Calu3 (cell line): Measurements from ENCODE around the gene PDE4B. TPM values are rescaled to one million over a fixed set of nuclear protein-coding genes. Genes with fewer than 3 reads are reported as not detected.
"Not testable (repeated sequence)": the region's sequence is repeated elsewhere in the genome, so short reads cannot be mapped to it uniquely, and the experiment has no call there.

Experiments
- BruUV-seq: library from RNA; stranded (reverse); fragments of 400-500 nt; replicated peaks from 2 replicates; lab custom pipeline; 2021; lab: Mats Ljungman, UMichigan
- CTCF ChIA-PET: fragments of 300-600 bp; sonication (Branson Sonifier 250); formaldehyde crosslinking; loops from one replicate; lab custom pipeline; 2022; ENCODE audit warnings: antibody characterized with exemption; lab: Charles Lee
- DNase-seq: peaks from one replicate; pipeline ENCODE4 v3.0.0; 2022
- H3K27ac Mint-ChIP-seq: one replicate; pipeline ENCODE4 v1.8.0; 2022; ENCODE audit warnings: mixed read lengths; ENCODE audit not compliant: unreplicated experiment
- H3K27me3 Mint-ChIP-seq: one replicate; pipeline ENCODE4 v1.8.0; 2022; ENCODE audit warnings: mixed read lengths; ENCODE audit not compliant: unreplicated experiment
- H3K36me3 Mint-ChIP-seq: one replicate; pipeline ENCODE4 v1.8.0; 2022; ENCODE audit warnings: mild to moderate bottlenecking, moderate library complexity, mixed read lengths; ENCODE audit not compliant: insufficient read depth, unreplicated experiment
- H3K4me1 Mint-ChIP-seq: one replicate; pipeline ENCODE4 v1.8.0; 2022; ENCODE audit warnings: mild to moderate bottlenecking, low read depth, mixed read lengths; ENCODE audit not compliant: unreplicated experiment
- H3K4me3 Mint-ChIP-seq: one replicate; pipeline ENCODE4 v1.8.0; 2022; ENCODE audit warnings: mild to moderate bottlenecking, low read depth, moderate library complexity, mixed read lengths; ENCODE audit not compliant: unreplicated experiment
- H3K9me3 Mint-ChIP-seq: one replicate; pipeline ENCODE4 v1.8.0; 2022; ENCODE audit warnings: low read depth, mixed read lengths; ENCODE audit not compliant: unreplicated experiment
- CTCF ChIP-seq: fragments of 200-600 bp; IDR thresholded peaks from one replicate; pipeline ENCODE4 v1.8.0; 2022; ENCODE audit warnings: antibody characterized with exemption; ENCODE audit not compliant: unreplicated experiment
- intact Hi-C: fragments of 100-400 bp; cut with micrococcal nuclease; formaldehyde crosslinking; loops from one replicate; pipeline ENCODE4 v1.10.0; 2022; ENCODE audit not compliant: unreplicated experiment
- total RNA-seq: library from RNA; stranded (reverse); gene quantifications from 2 replicates; pipeline ENCODE4 v1.2.3, GENCODE V29; 2022

The PDE4B gene
- total RNA-seq, 1 experiment from 2014 or later = 2.9 TPM

DNA sequence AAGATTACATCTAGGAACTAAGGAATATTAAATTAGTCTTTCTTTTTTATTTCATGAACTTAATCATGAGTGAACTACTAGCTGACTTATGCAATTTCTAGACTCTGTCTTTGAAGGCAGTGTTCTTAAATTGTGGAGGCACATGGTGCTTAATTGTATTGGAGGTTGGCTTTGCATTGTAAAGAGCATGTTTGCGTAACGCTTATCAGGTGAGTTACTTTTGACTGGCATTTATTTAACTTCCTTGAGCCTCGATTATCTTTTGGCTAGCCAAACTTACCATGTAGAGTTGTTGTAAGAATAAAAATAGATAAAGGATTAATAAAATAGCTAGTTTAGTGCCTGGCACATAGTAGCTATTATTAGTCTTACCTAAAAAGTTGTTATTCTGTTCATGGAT is 262.4 kb downstream of the PDE4B start:
- no peak overlapping the region for H3K27ac Mint-ChIP-seq
- BruUV-seq = no TSS peak

DNA sequence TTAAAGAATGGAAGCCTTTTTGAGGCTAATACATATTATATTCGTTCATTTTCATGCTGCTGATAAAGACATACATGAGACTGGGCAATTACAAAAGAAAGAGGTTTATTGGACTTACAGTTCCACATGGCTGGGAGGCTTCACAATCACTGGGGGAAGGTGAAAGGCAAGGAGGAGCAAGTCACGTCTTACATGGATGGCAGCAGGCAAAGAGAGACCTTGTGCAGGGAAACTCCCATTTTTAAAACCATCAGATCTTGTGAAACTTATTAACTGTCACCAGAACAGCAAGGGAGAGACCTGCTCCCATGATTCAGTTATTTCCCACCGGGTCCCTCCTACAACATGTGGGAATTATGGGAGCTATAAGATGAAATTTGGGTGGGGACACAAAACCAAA is 264.8 kb downstream of the PDE4B start:
- H3K36me3 Mint-ChIP-seq, H3K4me1 Mint-ChIP-seq, H3K9me3 Mint-ChIP-seq, CTCF ChIA-PET, H3K27ac Mint-ChIP-seq, H3K4me3 Mint-ChIP-seq, BruUV-seq, intact Hi-C loops, DNase-seq: not testable (repeated sequence)
- peaks cover 13% of the 10 kb centered on the region for H3K27me3 Mint-ChIP-seq

More for the DNA sequence above, 262.4 kb downstream of the PDE4B start:
- CTCF ChIA-PET = no interaction called here
- Mint-ChIP-seq H3K27me3 (no peaks in the 10 kb centered on the region), H3K4me3 (no peak overlapping the region), H3K4me1 (no peaks in the 10 kb centered on the region), H3K36me3 (no peaks in the 10 kb centered on the region), H3K9me3 (no peaks in the 10 kb centered on the region)
- no peak for TF ChIP-seq CTCF
- intact Hi-C loops = no loop called here
- no peak for DNase-seq

- TF ChIP-seq CTCF = no peak
- Mint-ChIP-seq H3K27ac (no peak overlapping the region), H3K36me3 (no peaks in the 10 kb centered on the region), H3K4me1 (no peaks in the 10 kb centered on the region), H3K27me3 (peaks cover 18% of the 10 kb centered on the region), H3K9me3 (no peaks in the 10 kb centered on the region), H3K4me3 (no peak overlapping the region)
- BruUV-seq = no TSS peak
- no peak for DNase-seq
- intact Hi-C loops = no loop called here
- CTCF ChIA-PET = no interaction called here
Observed at GRCh38 chr1:66058558-66058957, 265.9 kb downstream of the PDE4B start.

- BruUV-seq, H3K36me3 Mint-ChIP-seq: not testable (repeated sequence)
Observed at GRCh38 chr1:66067219-66067618, 274.5 kb downstream of the PDE4B start.

DNA sequence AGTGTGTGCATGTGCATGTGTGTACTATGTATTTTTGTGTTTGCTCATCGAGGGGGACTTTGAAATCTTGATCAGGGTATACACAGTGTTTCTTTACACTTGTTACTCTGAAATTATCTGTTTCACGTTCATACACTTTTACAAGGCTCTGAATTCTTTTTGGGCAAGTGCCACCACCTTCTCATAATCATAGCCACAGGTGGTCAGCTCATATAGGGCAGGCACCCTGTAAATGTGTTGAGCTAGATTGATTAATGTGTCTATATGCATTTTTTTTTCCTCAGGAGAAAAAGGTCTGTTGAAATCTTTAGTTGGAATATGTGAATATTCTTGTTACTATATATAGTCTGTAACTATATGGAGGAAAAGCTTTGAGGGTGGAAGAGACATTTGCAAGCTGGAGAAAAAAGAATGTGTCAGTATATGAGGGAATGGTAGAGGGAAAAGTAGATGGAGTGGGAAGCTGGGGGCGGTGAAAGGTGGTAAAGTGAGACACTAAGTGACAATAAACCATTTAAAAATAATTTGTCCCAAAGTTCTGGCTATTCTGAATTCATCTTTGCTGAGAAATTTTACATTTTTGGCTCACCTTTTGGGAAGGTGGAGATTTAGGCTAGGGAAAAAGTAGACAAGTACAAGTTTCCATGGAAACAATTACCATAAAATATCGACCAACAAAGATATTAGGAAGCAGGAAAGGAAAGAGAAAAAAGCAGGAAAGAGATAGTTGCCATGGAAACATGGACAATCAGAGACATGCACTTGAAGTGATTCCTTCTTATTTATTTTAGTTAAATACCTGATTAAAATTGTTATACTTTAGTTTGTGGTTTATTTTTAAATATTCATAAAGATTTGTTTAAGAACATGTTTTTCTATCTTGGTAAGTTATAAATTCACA is 277.5 kb downstream of the PDE4B start:
- CTCF ChIA-PET = no interaction called here
- H3K27ac Mint-ChIP-seq = no peak overlapping the region

More at GRCh38 chr1:66067219-66067618, 274.5 kb downstream of the PDE4B start:
- DNase-seq, H3K4me1 Mint-ChIP-seq, H3K4me3 Mint-ChIP-seq, H3K27ac Mint-ChIP-seq, H3K9me3 Mint-ChIP-seq, intact Hi-C loops, CTCF ChIA-PET: not testable (repeated sequence)
- H3K27me3 Mint-ChIP-seq = peaks cover 15% of the 10 kb centered on the region

More for the DNA sequence above, 277.5 kb downstream of the PDE4B start:
- no peak for TF ChIP-seq CTCF
- peaks cover 8% of the 10 kb centered on the region for H3K27me3 Mint-ChIP-seq
- BruUV-seq = no TSS peak
- no peak for DNase-seq
- no peak overlapping the region for H3K4me3 Mint-ChIP-seq
- intact Hi-C loops = no loop called here
- no peaks in the 10 kb centered on the region for H3K36me3 Mint-ChIP-seq
- no peaks in the 10 kb centered on the region for H3K9me3 Mint-ChIP-seq
- no peaks in the 10 kb centered on the region for H3K4me1 Mint-ChIP-seq
